ENCODE data around the gene PDLIM7. TPM values are rescaled to one million over a fixed set of nuclear protein-coding genes. Genes with fewer than 3 reads are reported as not detected.
A peak's percentile ranks its signal among the peaks of the same experiment; 100 is the strongest.

PDLIM7 gene
- total and polyA plus RNA-seq, 2 of the 8 experiments (the other 6 are each of a cell fraction or from before 2014, with no cell fraction given), result 67.3 to 94.2 TPM

GRCh38 chr5:177511796-177512675 lies 14.6 kb upstream of the PDLIM7 start:
- 94% methylated on average over 34 of the region's 34 CpGs; no CpG with 5 or more reads in 1 of the 2 experiments for WGBS, 2 experiments (ENCODE audit: extremely low coverage in 1 of 2, insufficient coverage in 1 of 2, insufficient read length in 1 of 2, insufficient replicate concordance in 2 of 2, low coverage in 1 of 2, low lambda C conversion rate in 2 of 2, missing lambda C conversion rate in 1 of 2)
- H4K8ac ChIP-seq (ENCODE audit: extremely low read depth, insufficient read depth, low read length), result no peak overlapping the region; the same call in 1 of the 2 replicates
- no peak overlapping the region for H3K23ac ChIP-seq (ENCODE audit: insufficient read length)
- no peak overlapping the region for H2BK120ac ChIP-seq (replicated peaks; ENCODE audit: low read depth, low read length)
- H3K79me1 ChIP-seq (ENCODE audit: low read depth, low read length), result peaks cover 5% of the 10 kb centered on the region; the same call in 1 of the 2 replicates
- no peak overlapping the region for H4K91ac ChIP-seq (replicated peaks; ENCODE audit: insufficient read length, low read length)
- H3K36me3 ChIP-seq (ENCODE audit: control insufficient read depth in 2 of 4, insufficient read depth in 4 of 4, low read length in 3 of 4), result peaks cover 27 to 50% (median 48%) of the 10 kb centered on the region in 4 experiments
- H3K23me2 ChIP-seq (ENCODE audit: low read depth, low read length), result peaks cover 4% of the 10 kb centered on the region
- H3K4me3 ChIP-seq (ENCODE audit: extremely low read depth in 1 of 4, insufficient read depth in 2 of 4, low read depth in 3 of 4, low read length in 4 of 4), result no peak overlapping the region
- no peak overlapping the region for H2BK15ac ChIP-seq (ENCODE audit: low read length)
- H2BK12ac ChIP-seq (ENCODE audit: low read depth, low read length), result no peak overlapping the region
- no peak overlapping the region for H3K4ac ChIP-seq (replicated peaks; ENCODE audit: insufficient read length, low read depth, low read length)
- DNase-seq (ENCODE audit: low read depth in 1 of 2, low spot score in 2 of 2), result no peak
- H3K27me3 ChIP-seq (replicated peaks in 1 of 4; ENCODE audit: control insufficient read depth in 3 of 4, extremely low read depth in 1 of 4, insufficient read depth in 3 of 4, low read length in 3 of 4), result no peaks in the 10 kb centered on the region
- H3K9ac ChIP-seq (replicated peaks in 1 of 4; ENCODE audit: extremely low read depth in 1 of 4, low read depth in 3 of 4, low read length in 3 of 4), result no peak overlapping the region
- H2AFZ ChIP-seq (ENCODE audit: low read length), result no peak overlapping the region
- peaks cover 4 to 18% (median 11%) of the 10 kb centered on the region in 4 experiments; a peak in 6 of 7 replicates for H3K4me1 ChIP-seq (replicated peaks in 1 of 4; ENCODE audit: control insufficient read depth in 3 of 4, insufficient read depth in 4 of 4, low read length in 3 of 4)
- peak overlapping the region; percentile 24; the same call in 1 of the 2 replicates for H2BK5ac ChIP-seq (ENCODE audit: low read depth, low read length)
- no peak overlapping the region for H4K5ac ChIP-seq (ENCODE audit: insufficient read length, low read depth, low read length)
- ChIA-PET CTCF (ENCODE audit: partially characterized antibody) (interaction anchor here (1.3 to 20.8 kb wide), 3 partner anchors 9 to 22 kb away, joined by 3 to 306 read pairs (median 56); partner anchors contain the start of gene PDLIM7), POLR2A (ENCODE audit: partially characterized antibody) (interaction anchor here (65.5 kb wide), 1 partner anchor 43 kb away, joined by 3349 read pairs; the partner anchor contains the start of genes DBN1, PDLIM7 and PRR7)
- no peak overlapping the region for H3K14ac ChIP-seq (ENCODE audit: insufficient read length)
- TF ChIP-seq HDAC2 (IDR thresholded peaks at IDR 0.05; ENCODE audit: borderline replicate concordance in 1 of 2, low read depth in 2 of 2, low read length in 2 of 2) (no peak), EZH2 (IDR thresholded peaks at IDR 0.05; ENCODE audit: low read depth, low read length, severe bottlenecking) (no peak)
- no peaks in the 10 kb centered on the region for H3K9me3 ChIP-seq (ENCODE audit: insufficient read depth in 2 of 2, low read depth in 1 of 2, low read length in 1 of 2)
- H3K79me2 ChIP-seq (ENCODE audit: control insufficient read depth in 1 of 2, insufficient read depth in 2 of 2, low read length in 2 of 2), result peaks cover 0 to 9% of the 10 kb centered on the region in 2 experiments; a peak in 1 of 4 replicates
- no peak overlapping the region for H2BK20ac ChIP-seq (ENCODE audit: low read length)
- no peak for FAIRE-seq
- no peak overlapping the region for H3K27ac ChIP-seq (ENCODE audit: low read depth, low read length)
- no peak overlapping the region for H3K56ac ChIP-seq (replicated peaks; ENCODE audit: insufficient read length, low read depth, low read length)
- no peak overlapping the region for H3K4me2 ChIP-seq (ENCODE audit: insufficient read depth in 1 of 2, low read depth in 2 of 2, low read length in 2 of 2)
- H3K18ac ChIP-seq (ENCODE audit: extremely low read depth, low read length), result no peak overlapping the region
- peaks cover 0 to 19% of the 10 kb centered on the region in 2 experiments for H4K20me1 ChIP-seq (replicated peaks in 1 of 2; ENCODE audit: control insufficient read depth in 1 of 2, insufficient read depth in 2 of 2, low read length in 2 of 2)
- H2AK5ac ChIP-seq (ENCODE audit: low read depth, low read length), result no peak overlapping the region

All from H1 (cell line).